Astrocyte (in vitro differentiated cells and primary cell): Measurements from ENCODE around the gene ZNF768. TPM values are rescaled to one million over a fixed set of nuclear protein-coding genes. Genes with fewer than 3 reads are reported as not detected.
A peak's percentile ranks its signal among the peaks of the same experiment; 100 is the strongest.

Experiments used
- DNase-seq: peaks from one replicate; pipeline ENCODE4 v3.0.0-alpha.2; 2010; ENCODE audit warnings: low read depth
- FAIRE-seq: peaks from 2 replicates; lab custom pipeline; 2011; peaks lifted over from hg19 to GRCh38; lab: Jason Lieb, UNC
- H2AFZ ChIP-seq: 2 replicates; pipeline ENCODE4 v1.6.0; 2012; ENCODE audit warnings: low read depth, low read length, inconsistent platforms
- H3K27ac ChIP-seq: 2 replicates; pipeline ENCODE4 v1.5.1; 2011; ENCODE audit warnings: low read depth, low read length, inconsistent platforms
- H3K27me3 ChIP-seq: 2 replicates; pipeline ENCODE4 v1.6.0; 2011; ENCODE audit warnings: low read length, inconsistent platforms; ENCODE audit not compliant: insufficient read depth
- H3K36me3 ChIP-seq: 2 replicates; pipeline ENCODE4 v1.5.1; 2011; ENCODE audit warnings: low read length, inconsistent platforms; ENCODE audit not compliant: insufficient read depth
- H3K4me1 ChIP-seq: 2 replicates; pipeline ENCODE4 v1.5.1; 2011; ENCODE audit warnings: low read length, inconsistent platforms; ENCODE audit not compliant: insufficient read depth
- H3K4me2 ChIP-seq: 2 replicates; pipeline ENCODE4 v1.6.0; 2012; ENCODE audit warnings: low read length, inconsistent platforms
- H3K4me3 ChIP-seq: 2 replicates; pipeline ENCODE4 v1.5.1; 2011; ENCODE audit warnings: low read depth, mild to moderate bottlenecking, low read length, inconsistent platforms; ENCODE audit not compliant: insufficient read depth
- H3K79me2 ChIP-seq: 2 replicates; pipeline ENCODE4 v1.6.0; 2012; ENCODE audit warnings: mild to moderate bottlenecking, low read length, inconsistent platforms; ENCODE audit not compliant: insufficient read depth
- H3K9ac ChIP-seq: 2 replicates; pipeline ENCODE4 v1.6.0; 2012; ENCODE audit warnings: mild to moderate bottlenecking, low read length, inconsistent platforms
- H3K9me3 ChIP-seq: 2 replicates; pipeline ENCODE4 v1.5.1; 2012; ENCODE audit warnings: low read depth, mild to moderate bottlenecking, low read length, inconsistent platforms; ENCODE audit not compliant: insufficient read depth
- H4K20me1 ChIP-seq: 2 replicates; pipeline ENCODE4 v1.6.0; 2012; ENCODE audit warnings: low read length, inconsistent platforms; ENCODE audit not compliant: insufficient read depth
- H3K27ac Mint-ChIP-seq: one replicate; pipeline ENCODE4 v1.8.0; 2021; ENCODE audit warnings: mild to moderate bottlenecking, mixed read lengths; ENCODE audit not compliant: unreplicated experiment
- H3K27me3 Mint-ChIP-seq: one replicate; pipeline ENCODE4 v1.8.0; 2021; ENCODE audit warnings: low read depth, mixed read lengths; ENCODE audit not compliant: unreplicated experiment
- H3K36me3 Mint-ChIP-seq: one replicate; pipeline ENCODE4 v1.8.0; 2021; ENCODE audit warnings: low read depth, mixed read lengths; ENCODE audit not compliant: unreplicated experiment
- H3K4me1 Mint-ChIP-seq: one replicate; pipeline ENCODE4 v1.8.0; 2021; ENCODE audit warnings: low read depth, mixed read lengths; ENCODE audit not compliant: unreplicated experiment
- H3K4me3 Mint-ChIP-seq: one replicate; pipeline ENCODE4 v1.8.0; 2021; ENCODE audit warnings: mild to moderate bottlenecking, moderate library complexity, mixed read lengths; ENCODE audit not compliant: unreplicated experiment
- H3K9me3 Mint-ChIP-seq: one replicate; pipeline ENCODE4 v1.8.0; 2021; ENCODE audit warnings: mild to moderate bottlenecking, mixed read lengths; ENCODE audit not compliant: unreplicated experiment
- CTCF ChIP-seq: IDR thresholded peaks from 2 replicates; pipeline ENCODE4 v1.5.1; 2011; ENCODE audit warnings: low read depth, mild to moderate bottlenecking, inconsistent platforms, low read length, moderate library complexity; ENCODE audit not compliant: insufficient read depth
- EZH2 ChIP-seq: IDR thresholded peaks from 2 replicates; pipeline ENCODE4 v1.6.1; 2012; ENCODE audit warnings: mild to moderate bottlenecking, low read length, inconsistent platforms; ENCODE audit not compliant: insufficient read depth
- total RNA-seq: library from RNA; stranded (reverse); gene quantifications from 2 replicates; pipeline ENCODE4 v1.2.1, GENCODE V29; 2021

ZNF768 gene
- total RNA-seq, 1 donor from 2014 or later = 23.1 TPM

DNA sequence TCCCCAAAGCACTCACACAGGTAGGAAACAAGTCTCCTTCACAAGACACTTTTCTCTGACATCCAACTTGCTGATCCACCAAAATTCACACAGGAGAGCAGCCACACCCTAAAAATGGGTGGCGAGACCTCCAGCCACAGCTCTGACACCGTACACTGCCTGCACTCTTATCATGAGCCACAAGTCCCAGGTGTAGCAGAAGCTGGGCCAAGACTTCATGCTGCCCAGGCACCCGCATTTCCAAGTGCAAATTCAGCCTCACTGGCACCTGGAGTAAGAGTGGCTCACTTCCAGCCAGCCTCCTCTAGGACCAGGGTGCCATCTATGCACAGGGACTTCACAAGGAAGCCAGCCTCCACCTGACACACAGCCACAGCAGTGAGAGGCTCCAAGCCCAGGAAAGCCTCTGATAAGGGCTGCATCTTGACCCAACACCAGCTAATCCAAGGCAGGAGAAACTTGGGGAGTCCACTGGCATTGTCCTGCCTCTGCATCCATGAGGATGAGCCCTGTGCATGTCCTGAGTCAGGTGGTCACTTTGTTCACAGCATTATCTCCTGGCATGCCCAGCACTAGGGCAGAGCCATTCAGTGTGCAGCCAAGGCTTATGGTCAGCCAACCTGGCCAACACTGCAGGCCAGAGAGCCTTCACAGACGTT lies 2.6 kb upstream of the ZNF768 start:
- no peak for DNase-seq
- Histone ChIP-seq H3K9ac (no peak overlapping the region), H3K36me3 (no peaks in the 10 kb centered on the region), H3K4me1 (peaks cover 9% of the 10 kb centered on the region), H3K4me2 (no peak overlapping the region), H3K27ac (no peak overlapping the region), H2AFZ (no peak overlapping the region), H4K20me1 (no peaks in the 10 kb centered on the region), H3K27me3 (no peaks in the 10 kb centered on the region), H3K4me3 (no peak overlapping the region), H3K9me3 (no peaks in the 10 kb centered on the region), H3K79me2 (peaks cover 17% of the 10 kb centered on the region)
- Mint-ChIP-seq H3K36me3 (no peaks in the 10 kb centered on the region), H3K27me3 (no peaks in the 10 kb centered on the region), H3K4me1 (peaks cover 4% of the 10 kb centered on the region), H3K4me3 (no peak overlapping the region), H3K9me3 (no peaks in the 10 kb centered on the region), H3K27ac (no peak overlapping the region)
- TF ChIP-seq CTCF (no peak), EZH2 (no peak)
- no peak for FAIRE-seq

GRCh38 chr16:30527635-30528178 lies 1.3 kb upstream of the ZNF768 start:
- Histone ChIP-seq H2AFZ (peak overlapping the region; percentile 63), H3K4me3 (no peak overlapping the region), H3K9me3 (no peaks in the 10 kb centered on the region), H3K36me3 (no peaks in the 10 kb centered on the region), H3K27ac (peak overlapping the region; percentile 14), H3K4me2 (peak overlapping the region; percentile 99), H3K4me1 (peaks cover 5% of the 10 kb centered on the region), H3K27me3 (no peaks in the 10 kb centered on the region), H4K20me1 (no peaks in the 10 kb centered on the region), H3K9ac (peak overlapping the region; percentile 59), H3K79me2 (peaks cover 6% of the 10 kb centered on the region)
- H3K27ac Mint-ChIP-seq = peak overlapping the region; percentile 50
- DNase-seq = no peak
- no peak for TF ChIP-seq CTCF
- TF ChIP-seq EZH2 = no peak
- FAIRE-seq = no peak
- H3K4me1 Mint-ChIP-seq = peaks cover 4% of the 10 kb centered on the region
- H3K27me3 Mint-ChIP-seq = no peaks in the 10 kb centered on the region
- no peaks in the 10 kb centered on the region for H3K36me3 Mint-ChIP-seq
- H3K9me3 Mint-ChIP-seq = no peaks in the 10 kb centered on the region
- H3K4me3 Mint-ChIP-seq = peak overlapping the region; percentile 80
